Breast epithelium (tissue), 4 donors: Measurements from ENCODE around the gene SEMG2. TPM values are rescaled to one million over a fixed set of nuclear protein-coding genes. Genes with fewer than 3 reads are reported as not detected.

Source experiments
- DNase-seq, 2 donors: peaks; one replicate each; pipeline ENCODE4 v3.0.0-alpha.2; 2019; ENCODE audit warnings: low spot score in 2 of 2
- H3K27ac ChIP-seq, 2 donors: fragments of 200-600 bp; sonication (generic) in 1 of 2; one replicate each; pipeline ENCODE4 v1.5.1; 2016 to 2019; ENCODE audit warnings: mild to moderate bottlenecking in 1 of 2
- H3K27me3 ChIP-seq, 2 donors: fragments of 200-600 bp; sonication (generic) in 1 of 2; one replicate each; pipeline versions ENCODE4 v1.5.1 to v1.6.0; 2017 to 2019; ENCODE audit warnings: control low read depth in 1 of 2, mild to moderate bottlenecking in 1 of 2
- H3K36me3 ChIP-seq: fragments of 200-600 bp; one replicate; pipeline ENCODE4 v1.5.1; 2019
- H3K4me1 ChIP-seq, 2 donors: fragments of 200-600 bp; sonication (generic); one replicate each; pipeline ENCODE4 v1.5.1; 2016 to 2019; ENCODE audit warnings: control low read depth in 1 of 2
- H3K4me3 ChIP-seq, 3 donors: fragments of 200-600 bp; sonication (generic); 1 replicate in 2 of 3; 2 replicates in 1 of 3; pipeline ENCODE4 v1.5.1; 2016 to 2019; ENCODE audit warnings: mild to moderate bottlenecking in 3 of 3, moderate library complexity in 2 of 3
- H3K9me3 ChIP-seq, 2 donors: fragments of 200-600 bp; sonication (generic) in 1 of 2; one replicate each; pipeline ENCODE4 v1.5.1; 2016 to 2019; ENCODE audit warnings: control low read depth in 1 of 2
- POLR2A ChIP-seq: fragments of 450-650 bp; IDR thresholded peaks from one replicate; pipeline ENCODE4 v1.6.1; 2016; ENCODE audit warnings: antibody characterized with exemption, mild to moderate bottlenecking, moderate library complexity
- POLR2AphosphoS5 ChIP-seq, 3 donors: sonication (generic); formaldehyde crosslinking; IDR thresholded peaks; one replicate each; pipeline ENCODE4 v1.6.1; 2017; ENCODE audit warnings: antibody characterized with exemption in 3 of 3
- intact Hi-C: fragments of 100-400 bp; cut with DNase I; formaldehyde crosslinking; loops from one replicate; pipeline ENCODE4 v1.15.1; 2023; ENCODE audit warnings: low total_unique reads
- total RNA-seq, 3 donors: library from RNA; depleted of rRNA; stranded (reverse); fragments of >200 nt; gene quantifications; one replicate each; pipeline ENCODE4 v1.1.0, GENCODE V29; 2016
- TF ChIP-seq, protein P1 (sequence below), 3 donors: fragments of 450-650 bp; IDR thresholded peaks; one replicate each; pipeline ENCODE4 v1.5.1; 2016 to 2017; ENCODE audit warnings: antibody characterized with exemption in 3 of 3, mild to moderate bottlenecking in 3 of 3, moderate library complexity in 3 of 3

The SEMG2 gene
- total RNA-seq, 3 donors from 2014 or later = 0.16 TPM; not detected in 2

DNA sequence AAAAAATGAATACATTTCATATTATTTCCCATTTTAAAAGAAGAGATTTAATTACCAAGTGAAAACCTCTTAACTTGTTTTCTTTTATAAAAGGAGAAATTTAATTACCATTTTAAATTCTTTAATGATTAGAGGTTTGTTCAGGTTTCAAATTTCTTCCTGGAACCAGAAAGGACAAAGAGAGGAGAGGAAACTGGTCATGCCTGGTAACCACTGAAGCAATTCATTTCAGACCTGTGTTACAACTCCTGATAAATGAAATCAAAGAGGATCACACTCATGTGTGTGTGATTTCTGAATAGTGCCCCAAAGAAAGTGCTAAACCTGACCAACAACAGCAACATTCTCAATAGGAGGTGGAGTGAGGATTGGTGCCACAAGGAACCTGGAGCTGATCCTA is 45.8 kb downstream of the SEMG2 start:
- Histone ChIP-seq H3K27ac (peak overlapping the region in 1 of 2 donors; percentile 43), H3K4me1 (no peaks in the 10 kb centered on the region), H3K27me3 (no peaks in the 10 kb centered on the region), H3K36me3 (no peaks in the 10 kb centered on the region), H3K9me3 (no peaks in the 10 kb centered on the region), H3K4me3 (no peak overlapping the region)
- TF ChIP-seq POLR2A (no peak), POLR2AphosphoS5 (IDR thresholded peaks at IDR 0.05) (no peak)
- TF ChIP-seq, protein P1, sequence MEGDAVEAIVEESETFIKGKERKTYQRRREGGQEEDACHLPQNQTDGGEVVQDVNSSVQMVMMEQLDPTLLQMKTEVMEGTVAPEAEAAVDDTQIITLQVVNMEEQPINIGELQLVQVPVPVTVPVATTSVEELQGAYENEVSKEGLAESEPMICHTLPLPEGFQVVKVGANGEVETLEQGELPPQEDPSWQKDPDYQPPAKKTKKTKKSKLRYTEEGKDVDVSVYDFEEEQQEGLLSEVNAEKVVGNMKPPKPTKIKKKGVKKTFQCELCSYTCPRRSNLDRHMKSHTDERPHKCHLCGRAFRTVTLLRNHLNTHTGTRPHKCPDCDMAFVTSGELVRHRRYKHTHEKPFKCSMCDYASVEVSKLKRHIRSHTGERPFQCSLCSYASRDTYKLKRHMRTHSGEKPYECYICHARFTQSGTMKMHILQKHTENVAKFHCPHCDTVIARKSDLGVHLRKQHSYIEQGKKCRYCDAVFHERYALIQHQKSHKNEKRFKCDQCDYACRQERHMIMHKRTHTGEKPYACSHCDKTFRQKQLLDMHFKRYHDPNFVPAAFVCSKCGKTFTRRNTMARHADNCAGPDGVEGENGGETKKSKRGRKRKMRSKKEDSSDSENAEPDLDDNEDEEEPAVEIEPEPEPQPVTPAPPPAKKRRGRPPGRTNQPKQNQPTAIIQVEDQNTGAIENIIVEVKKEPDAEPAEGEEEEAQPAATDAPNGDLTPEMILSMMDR (IDR thresholded peaks at IDR 0.05) = no peak
- intact Hi-C loops = no loop called here
- no peak for DNase-seq

GRCh38 chr20:45268531-45268930 is 47.4 kb downstream of the SEMG2 start:
- Histone ChIP-seq H3K36me3 (no peaks in the 10 kb centered on the region), H3K4me3 (no peak overlapping the region), H3K27ac (no peak overlapping the region), H3K27me3 (no peaks in the 10 kb centered on the region), H3K4me1 (no peaks in the 10 kb centered on the region), H3K9me3 (no peaks in the 10 kb centered on the region)
- TF ChIP-seq, protein P1 (IDR thresholded peaks at IDR 0.05) = no peak
- TF ChIP-seq POLR2AphosphoS5 (IDR thresholded peaks at IDR 0.05) = no peak
- no peak for TF ChIP-seq POLR2A
- intact Hi-C loops = no loop called here
- DNase-seq = no peak

DNA sequence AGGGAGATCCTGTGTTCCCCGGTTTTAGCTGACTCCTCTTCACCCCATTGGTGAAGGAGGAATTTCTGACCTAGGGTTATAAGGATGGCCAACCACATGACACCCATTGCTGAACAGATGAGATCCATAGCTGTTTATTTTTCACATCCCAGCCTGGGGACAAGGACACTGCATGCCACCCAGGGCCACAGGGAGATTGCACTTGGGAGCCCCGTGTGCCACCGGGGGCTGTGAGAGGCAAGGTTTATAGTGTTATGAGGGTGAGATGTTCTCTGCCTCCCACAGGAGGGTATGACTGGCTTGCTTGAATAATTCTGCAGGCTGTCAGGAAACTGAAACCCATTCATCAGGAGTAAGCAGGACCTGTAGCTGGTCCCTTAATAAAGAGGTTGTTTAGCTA is 47.9 kb downstream of the SEMG2 start:
- H3K27me3 ChIP-seq = no peaks in the 10 kb centered on the region
- no peak overlapping the region for H3K4me3 ChIP-seq
- TF ChIP-seq POLR2AphosphoS5 (IDR thresholded peaks at IDR 0.05) (no peak), POLR2A (no peak)
- TF ChIP-seq, protein P1 (IDR thresholded peaks at IDR 0.05) = no peak
- no peak overlapping the region for H3K27ac ChIP-seq
- DNase-seq = no peak
- no peaks in the 10 kb centered on the region for H3K4me1 ChIP-seq
- H3K36me3 ChIP-seq = no peaks in the 10 kb centered on the region
- intact Hi-C loops = no loop called here
- no peaks in the 10 kb centered on the region for H3K9me3 ChIP-seq

DNA sequence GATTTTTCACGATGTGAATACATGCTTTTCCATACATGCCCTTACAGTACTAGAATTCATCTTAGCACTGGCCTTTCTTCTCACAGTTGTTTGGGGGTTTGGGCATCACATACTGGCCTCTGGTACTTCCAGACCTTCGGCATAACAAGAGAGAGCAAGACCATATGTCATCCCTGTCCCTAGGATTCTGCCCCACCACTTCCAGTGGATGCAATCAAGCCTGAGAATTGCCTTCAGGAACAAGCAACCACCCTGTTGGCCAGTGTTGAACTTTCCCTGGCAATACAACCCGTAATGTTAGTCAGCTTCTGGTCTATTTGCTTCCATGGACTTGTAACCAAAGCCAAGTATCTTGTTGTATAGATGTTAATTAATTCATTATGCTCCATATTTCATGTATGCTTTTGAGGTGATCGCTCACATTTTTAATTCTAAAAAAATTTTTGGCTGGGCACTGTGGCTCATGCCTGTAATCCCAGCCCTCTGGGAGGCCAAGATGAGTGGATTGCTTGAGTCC is 48.6 kb downstream of the SEMG2 start:
- H3K27ac ChIP-seq = no peak overlapping the region
- no peak for DNase-seq
- no peak for TF ChIP-seq POLR2AphosphoS5 (IDR thresholded peaks at IDR 0.05)
- intact Hi-C loops = no loop called here
- H3K4me1 ChIP-seq = no peaks in the 10 kb centered on the region
- no peaks in the 10 kb centered on the region for H3K36me3 ChIP-seq
- H3K27me3 ChIP-seq = no peaks in the 10 kb centered on the region
- H3K4me3 ChIP-seq = no peak overlapping the region
- no peaks in the 10 kb centered on the region for H3K9me3 ChIP-seq

Other genes with a start within 250 kb of the SEMG2 start
- under 1 TPM in 1 of 3 donors, not detected in 2; 0.44 TPM for gene KCNS1, start 120.2 kb upstream of the SEMG2 start, total RNA-seq
- gene WFDC5, start 106.2 kb upstream of the SEMG2 start, total RNA-seq = not detected
- not detected for gene WFDC12, start 96.9 kb upstream of the SEMG2 start, total RNA-seq
- 1 to 10 TPM in 1 of 3 donors, under 1 TPM in 1, not detected in 1; 0.88 to 5.9 TPM for gene PI3, start 46.5 kb upstream of the SEMG2 start, total RNA-seq
- gene SEMG1, start 14.3 kb upstream of the SEMG2 start, total RNA-seq = 1 to 10 TPM in 1 of 3 donors, not detected in 2; 1.8 TPM
- gene SLPI, start 33.2 kb downstream of the SEMG2 start, total RNA-seq = 100 to 1,000 TPM in 2 of 3 donors, 10 to 100 TPM in 1; 30.6 to 310 (median 248) TPM
- not detected for gene RBPJL, start 85.5 kb downstream of the SEMG2 start, total RNA-seq
- 1 to 10 TPM in 1 of 3 donors, under 1 TPM in 1, not detected in 1; 0.33 to 1.6 TPM for gene MATN4, start 86.9 kb downstream of the SEMG2 start, total RNA-seq
- gene SDC4, start 127.1 kb downstream of the SEMG2 start, total RNA-seq = 100 to 1,000 TPM in 2 of 3 donors, 10 to 100 TPM in 1; 29.4 to 337 (median 121) TPM
- 10 to 100 TPM; 30.8 to 56.3 (median 47.3) TPM for gene SYS1, start 141.8 kb downstream of the SEMG2 start, total RNA-seq
- 1 to 10 TPM in 1 of 3 donors, not detected in 2; 1.3 TPM for gene TP53TG5, start 157.0 kb downstream of the SEMG2 start, total RNA-seq
- 10 to 100 TPM; 32.2 to 49.2 (median 44.5) TPM for gene DBNDD2, start 186.9 kb downstream of the SEMG2 start, total RNA-seq
- 100 to 1,000 TPM in 1 of 3 donors, 10 to 100 TPM in 2; 74.1 to 103 (median 76.7) TPM for gene PIGT, start 194.8 kb downstream of the SEMG2 start, total RNA-seq
- gene WFDC2, start 248.4 kb downstream of the SEMG2 start, total RNA-seq = 100 to 1,000 TPM in 1 of 3 donors, 10 to 100 TPM in 1, not detected in 1; 43.9 to 106 TPM